Lower lobe of right lung (tissue), 2 donors: ENCODE measurements around the gene GPR179. TPM values are rescaled to one million over a fixed set of nuclear protein-coding genes. Genes with fewer than 3 reads are reported as not detected.

Source experiments
- ATAC-seq, 2 donors: fragments of 200-7000 bp; cut with Tn5 transposase; one replicate each; pipeline ENCODE4 v1.9.1; 2020 to 2022; ENCODE audit warnings: mild to moderate bottlenecking in 2 of 2, moderate library complexity in 2 of 2
- DNase-seq: peaks from one replicate; pipeline ENCODE4 v3.0.0-alpha.2; 2020
- H3K27ac ChIP-seq: fragments of 200-600 bp; one replicate; pipeline ENCODE4 v1.8.0; 2022
- H3K27me3 ChIP-seq: fragments of 200-600 bp; one replicate; pipeline ENCODE4 v1.8.0; 2022; ENCODE audit warnings: low read depth
- H3K36me3 ChIP-seq: fragments of 200-600 bp; one replicate; pipeline ENCODE4 v1.8.0; 2022; ENCODE audit warnings: mild to moderate bottlenecking
- H3K4me1 ChIP-seq: fragments of 200-600 bp; one replicate; pipeline ENCODE4 v1.8.0; 2022
- H3K4me3 ChIP-seq: fragments of 200-600 bp; one replicate; pipeline ENCODE4 v1.8.0; 2022; ENCODE audit warnings: mild to moderate bottlenecking
- H3K9me3 ChIP-seq: fragments of 200-600 bp; one replicate; pipeline ENCODE4 v1.8.0; 2022
- intact Hi-C: fragments of 100-400 bp; cut with DNase I; formaldehyde crosslinking; loops from one replicate; pipeline ENCODE4 v1.11.0; 2022
- total RNA-seq: library from RNA; stranded (reverse); fragmentation: NEBNext Ultra II Directional; extraction: Animal tissue kit (Norgen Biotek cat#: 25700); gene quantifications from one replicate; pipeline ENCODE4 v1.2.1, GENCODE V29; 2021
- TF ChIP-seq, protein P1 (sequence below): fragments of 200-600 bp; IDR thresholded peaks from one replicate; pipeline ENCODE4 v1.8.0; 2022; ENCODE audit warnings: antibody characterized with exemption, mild to moderate bottlenecking
- donor health status: DM: no; HTN: yes; CAD: no; lungs with severe emphysema.

The GPR179 gene
- total RNA-seq, 1 donor from 2014 or later, result 0.15 TPM

DNA sequence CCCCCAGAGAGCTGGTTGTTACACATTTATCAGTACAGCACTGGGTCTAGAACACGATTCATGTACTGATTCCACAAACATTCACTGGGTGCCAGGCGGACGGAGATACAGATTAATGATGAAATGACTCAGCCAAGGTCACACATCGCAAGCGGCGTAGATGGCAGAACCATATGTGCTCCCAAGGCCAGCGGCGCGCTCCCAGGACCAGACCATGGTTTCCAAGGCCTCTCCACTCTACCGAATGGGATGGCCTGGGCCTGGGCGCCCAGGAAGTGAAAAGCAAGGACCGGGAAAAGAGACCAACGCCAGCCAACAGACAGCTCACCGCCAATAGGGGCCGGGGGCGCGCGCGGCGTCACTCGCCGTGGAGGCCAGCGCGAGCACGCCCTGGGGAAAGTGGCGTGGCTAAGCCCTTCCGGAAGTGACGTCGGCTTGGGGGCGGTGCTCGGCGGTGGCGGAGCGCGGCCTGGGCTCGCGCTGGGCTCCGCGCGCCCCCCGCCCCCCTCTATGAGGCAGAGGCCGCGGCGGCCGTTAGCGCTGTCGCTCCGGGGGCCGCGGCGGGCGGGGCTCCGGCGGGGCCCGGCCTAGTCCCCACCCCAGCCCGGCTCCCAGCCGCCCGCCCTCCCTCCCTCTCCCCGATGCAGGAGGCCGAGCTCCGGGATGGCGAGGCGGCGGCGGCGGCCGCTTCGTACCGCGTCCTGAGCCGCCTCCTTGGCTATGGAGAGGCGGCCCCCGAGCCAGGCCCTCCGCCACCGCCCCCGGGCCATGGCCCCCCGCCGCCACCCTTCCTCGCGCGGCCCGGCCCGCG is 7.9 kb upstream of the GPR179 start, which contains the start of gene SOCS7:
TSS of gene SOCS7 (plus strand) at position 433 of the 811 bp plus-strand sequence. CDS start at position 642, 209 bp downstream.
- DNase-seq, result peak; percentile 96
- peak; percentile 97 for ATAC-seq
- Histone ChIP-seq H3K4me1 (peaks cover 28% of the 10 kb centered on the region), H3K9me3 (no peaks in the 10 kb centered on the region), H3K27ac (peak within 1 kb of the TSS; percentile 83), H3K36me3 (no peaks in the 10 kb centered on the region), H3K4me3 (peak within 1 kb of the TSS; percentile 86), H3K27me3 (no peaks in the 10 kb centered on the region)
- intact Hi-C loops, result loop anchor here (10.0 kb wide), 1 partner anchor 53 kb away; no protein-coding TSS in a partner anchor
- TF ChIP-seq, protein P1, sequence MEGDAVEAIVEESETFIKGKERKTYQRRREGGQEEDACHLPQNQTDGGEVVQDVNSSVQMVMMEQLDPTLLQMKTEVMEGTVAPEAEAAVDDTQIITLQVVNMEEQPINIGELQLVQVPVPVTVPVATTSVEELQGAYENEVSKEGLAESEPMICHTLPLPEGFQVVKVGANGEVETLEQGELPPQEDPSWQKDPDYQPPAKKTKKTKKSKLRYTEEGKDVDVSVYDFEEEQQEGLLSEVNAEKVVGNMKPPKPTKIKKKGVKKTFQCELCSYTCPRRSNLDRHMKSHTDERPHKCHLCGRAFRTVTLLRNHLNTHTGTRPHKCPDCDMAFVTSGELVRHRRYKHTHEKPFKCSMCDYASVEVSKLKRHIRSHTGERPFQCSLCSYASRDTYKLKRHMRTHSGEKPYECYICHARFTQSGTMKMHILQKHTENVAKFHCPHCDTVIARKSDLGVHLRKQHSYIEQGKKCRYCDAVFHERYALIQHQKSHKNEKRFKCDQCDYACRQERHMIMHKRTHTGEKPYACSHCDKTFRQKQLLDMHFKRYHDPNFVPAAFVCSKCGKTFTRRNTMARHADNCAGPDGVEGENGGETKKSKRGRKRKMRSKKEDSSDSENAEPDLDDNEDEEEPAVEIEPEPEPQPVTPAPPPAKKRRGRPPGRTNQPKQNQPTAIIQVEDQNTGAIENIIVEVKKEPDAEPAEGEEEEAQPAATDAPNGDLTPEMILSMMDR, result no peak

DNA sequence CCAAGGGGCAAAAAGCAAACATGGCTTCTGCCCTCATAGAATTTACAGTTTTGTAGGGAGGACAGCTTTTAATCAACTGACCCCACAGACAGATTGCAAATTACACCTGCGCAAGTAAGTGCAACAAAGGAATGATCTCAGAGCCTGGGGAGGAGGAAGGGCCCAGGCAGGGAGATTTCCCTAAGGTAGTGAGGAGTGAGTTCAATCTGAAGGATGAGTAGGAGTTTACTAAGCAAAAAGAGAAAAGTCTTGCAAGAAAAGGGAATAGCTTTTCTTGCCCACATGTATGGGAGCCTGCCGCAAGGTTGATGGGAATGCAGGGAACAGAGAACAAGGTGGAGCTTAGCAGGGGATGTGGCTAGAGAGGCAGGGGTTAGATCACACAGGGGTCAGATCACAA is 6.3 kb upstream of the GPR179 start:
- H3K36me3 ChIP-seq, result no peaks in the 10 kb centered on the region
- no peak overlapping the region for H3K27ac ChIP-seq
- H3K4me1 ChIP-seq, result peaks cover 20% of the 10 kb centered on the region
- H3K9me3 ChIP-seq, result no peaks in the 10 kb centered on the region
- no peak overlapping the region for H3K4me3 ChIP-seq
- H3K27me3 ChIP-seq, result no peaks in the 10 kb centered on the region
- ATAC-seq, result no peak
- no peak for DNase-seq
- TF ChIP-seq, protein P1, result no peak
- intact Hi-C loops, result loop anchor here (10.0 kb wide), 1 partner anchor 55 kb away; no protein-coding TSS in a partner anchor

DNA sequence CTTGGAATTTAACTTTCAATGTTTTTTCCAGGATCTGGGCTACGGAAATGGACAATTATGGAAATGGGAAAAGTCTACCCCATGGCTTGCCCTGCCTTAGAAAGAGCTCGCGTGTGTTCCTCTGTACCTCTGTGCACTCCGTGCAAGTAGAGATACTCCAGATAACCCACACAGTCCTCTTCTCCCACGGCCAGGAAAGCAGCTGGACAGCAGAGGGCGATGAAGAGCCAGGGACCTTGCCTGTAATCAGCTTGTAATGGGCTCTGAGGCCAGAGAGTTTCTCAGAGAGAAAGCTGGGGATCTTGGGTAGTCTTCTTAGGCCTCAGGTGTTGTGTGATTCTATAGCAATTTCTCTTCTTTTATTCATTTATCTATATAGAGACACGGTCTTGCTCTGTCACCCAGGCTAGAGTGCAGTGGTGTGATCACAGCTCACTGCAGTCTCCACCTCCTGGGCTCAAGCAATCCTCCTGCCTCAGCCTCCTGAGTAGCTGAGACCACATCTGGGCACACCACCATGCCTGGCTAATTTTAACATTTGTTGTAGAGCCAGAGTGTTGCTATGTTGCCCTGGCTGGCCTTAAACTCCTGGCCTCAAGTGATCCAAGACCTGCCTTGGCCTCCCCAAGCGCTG is 5.5 kb upstream of the GPR179 start:
- DNase-seq, result peak; percentile 86
- Histone ChIP-seq H3K9me3 (no peaks in the 10 kb centered on the region), H3K27me3 (no peaks in the 10 kb centered on the region), H3K36me3 (no peaks in the 10 kb centered on the region), H3K4me3 (no peak overlapping the region), H3K4me1 (peaks cover 12% of the 10 kb centered on the region), H3K27ac (no peak overlapping the region)
- peak; percentile 64 to 77 for ATAC-seq
- TF ChIP-seq, protein P1, result peak; percentile 91
- intact Hi-C loops, result no loop called here

DNA sequence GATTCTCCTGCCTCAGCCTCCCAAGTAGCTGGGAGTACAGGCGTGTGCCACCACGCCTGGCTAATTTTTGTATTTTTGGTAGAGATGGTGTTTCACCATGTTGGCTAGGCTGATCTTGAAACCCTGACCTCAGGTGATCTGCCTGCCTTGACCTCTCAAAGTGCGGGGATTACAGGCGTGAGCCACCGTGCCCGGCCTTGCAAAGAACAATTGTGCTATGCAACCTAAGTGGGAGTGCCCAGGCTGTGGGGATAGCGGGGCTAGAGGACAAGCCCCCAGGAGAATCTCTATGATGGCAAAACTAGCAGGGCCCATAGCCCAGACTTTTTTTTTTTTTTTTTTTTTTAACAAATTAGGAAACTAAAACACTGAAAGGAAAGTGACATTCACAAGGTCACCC is 2.0 kb upstream of the GPR179 start:
- intact Hi-C loops, result no loop called here
- DNase-seq, result no peak
- Histone ChIP-seq H3K4me3 (no peak overlapping the region), H3K9me3 (no peaks in the 10 kb centered on the region), H3K27me3 (no peaks in the 10 kb centered on the region), H3K36me3 (no peaks in the 10 kb centered on the region), H3K4me1 (no peaks in the 10 kb centered on the region), H3K27ac (no peak overlapping the region)
- ATAC-seq, result no peak
- TF ChIP-seq, protein P1, result no peak

DNA sequence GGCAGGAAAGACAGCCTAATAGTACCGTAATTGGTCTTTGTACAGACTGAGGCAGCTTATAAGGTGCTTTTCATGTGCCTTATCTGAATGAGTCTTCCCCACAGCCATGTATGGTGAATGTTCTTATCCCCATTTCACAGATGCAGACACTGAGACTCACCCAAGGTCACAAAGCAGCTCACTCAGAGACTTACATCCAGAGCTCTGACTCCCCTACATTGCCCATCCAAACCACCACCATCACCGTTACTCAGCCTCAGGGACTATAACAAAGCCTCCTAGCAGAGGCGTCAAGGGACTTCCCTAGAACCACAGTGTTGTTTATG is 627 bp upstream of the GPR179 start:
- Histone ChIP-seq H3K27ac (no peak overlapping the region), H3K27me3 (no peaks in the 10 kb centered on the region), H3K4me1 (no peaks in the 10 kb centered on the region), H3K9me3 (no peaks in the 10 kb centered on the region), H3K4me3 (no peak overlapping the region), H3K36me3 (no peaks in the 10 kb centered on the region)
- DNase-seq, result no peak
- intact Hi-C loops, result no loop called here
- no peak for ATAC-seq
- TF ChIP-seq, protein P1, result no peak
